HG03095 (cell line): ENCODE measurements around the gene MPO.

Source experiments
- ATAC-seq: cut with Tn5 transposase; IDR thresholded peaks from one replicate; pipeline ENCODE4 v1.9.1; 2021; ENCODE audit warnings: moderate library complexity; ENCODE audit not compliant: unreplicated experiment

Gene MPO

GRCh38 chr17:58306131-58306951 lies 25.6 kb upstream of the MPO start:
- ATAC-seq, result no peak

- no peak for ATAC-seq
Measured at GRCh38 chr17:58305626-58306025, 24.9 kb upstream of the MPO start.

GRCh38 chr17:58304750-58305486 lies 24.2 kb upstream of the MPO start:
- ATAC-seq, result no peak

- ATAC-seq, result no peak
Measured at GRCh38 chr17:58303971-58304749, 23.4 kb upstream of the MPO start.

GRCh38 chr17:58302919-58303585 lies 22.3 kb upstream of the MPO start:
- no peak for ATAC-seq

- ATAC-seq, result no peak
Measured at GRCh38 chr17:58302171-58302918, 21.6 kb upstream of the MPO start.

- no peak for ATAC-seq
Measured at GRCh38 chr17:58301504-58302150, 20.9 kb upstream of the MPO start.

- no peak for ATAC-seq
Measured at GRCh38 chr17:58300336-58300735, 19.6 kb upstream of the MPO start.

- ATAC-seq, result no peak
Measured at GRCh38 chr17:58294034-58294433, 13.3 kb upstream of the MPO start.

GRCh38 chr17:58291246-58291645 lies 10.5 kb upstream of the MPO start:
- ATAC-seq, result no peak

- ATAC-seq, result no peak
Measured at GRCh38 chr17:58289869-58290268, 9.1 kb upstream of the MPO start.

- no peak for ATAC-seq
Measured at GRCh38 chr17:58285422-58285810, 4.7 kb upstream of the MPO start.

GRCh38 chr17:58284613-58285421 lies 4.1 kb upstream of the MPO start:
- no peak for ATAC-seq

GRCh38 chr17:58283674-58284612 lies 3.2 kb upstream of the MPO start:
- ATAC-seq, result no peak

- ATAC-seq, result no peak
Measured at GRCh38 chr17:58282442-58282841, 1.7 kb upstream of the MPO start.

- no peak for ATAC-seq
Measured at GRCh38 chr17:58281511-58282011, 826 bp upstream of the MPO start.

- ATAC-seq, result no peak
Measured at GRCh38 chr17:58279736-58280479, 827 bp downstream of the MPO start.
